Measurements from ENCODE around the gene VIL1.

VIL1 gene

GRCh38 chr2:218406209-218406948 lies 12.5 kb upstream of the VIL1 start:
- DNase-seq = peak; percentile 95 to 99 (median 99)

DNA sequence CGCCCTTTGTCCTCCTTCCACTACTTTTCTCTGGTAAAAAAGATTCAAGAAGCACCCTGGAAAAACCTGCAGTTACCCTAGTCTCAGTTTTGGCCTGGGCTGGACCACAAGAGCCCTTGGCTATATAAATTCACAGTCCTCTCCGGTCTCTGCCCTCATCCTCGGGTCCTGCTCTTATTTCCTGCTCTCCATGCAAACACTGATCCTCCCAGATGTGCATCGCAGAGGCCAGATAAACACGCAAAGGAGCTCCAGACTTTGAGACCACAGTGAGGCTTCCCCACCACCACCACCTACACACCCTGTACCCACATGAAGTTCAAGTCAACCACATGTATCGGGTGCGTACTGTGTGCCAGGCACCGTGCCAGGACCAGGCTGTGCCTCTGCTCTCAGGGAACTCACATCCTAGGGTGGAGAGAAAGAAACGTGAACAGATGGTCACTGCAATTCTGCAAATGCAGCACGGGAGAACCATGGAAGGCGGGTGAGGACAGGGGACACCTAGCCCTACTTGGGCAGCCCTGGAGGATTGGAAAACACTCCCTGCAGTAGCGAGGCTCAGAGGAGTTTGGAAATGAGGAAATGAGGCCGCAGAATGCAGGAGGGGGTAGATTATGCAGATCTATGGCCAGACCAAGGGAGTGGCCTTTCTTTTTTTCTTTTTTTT lies 11.8 kb upstream of the VIL1 start:
- peak; percentile 42 to 49 (median 49) for DNase-seq

- no peak for DNase-seq
Measured at GRCh38 chr2:218407717-218408116, 11.2 kb upstream of the VIL1 start.

- DNase-seq = no peak
Measured at GRCh38 chr2:218418321-218418716, 604 bp upstream of the VIL1 start.

GRCh38 chr2:218419630-218420216 lies 800 bp downstream of the VIL1 start:
- no peak for DNase-seq

- DNase-seq = no peak
Measured at GRCh38 chr2:218421027-218421426, 2.1 kb downstream of the VIL1 start.

DNA sequence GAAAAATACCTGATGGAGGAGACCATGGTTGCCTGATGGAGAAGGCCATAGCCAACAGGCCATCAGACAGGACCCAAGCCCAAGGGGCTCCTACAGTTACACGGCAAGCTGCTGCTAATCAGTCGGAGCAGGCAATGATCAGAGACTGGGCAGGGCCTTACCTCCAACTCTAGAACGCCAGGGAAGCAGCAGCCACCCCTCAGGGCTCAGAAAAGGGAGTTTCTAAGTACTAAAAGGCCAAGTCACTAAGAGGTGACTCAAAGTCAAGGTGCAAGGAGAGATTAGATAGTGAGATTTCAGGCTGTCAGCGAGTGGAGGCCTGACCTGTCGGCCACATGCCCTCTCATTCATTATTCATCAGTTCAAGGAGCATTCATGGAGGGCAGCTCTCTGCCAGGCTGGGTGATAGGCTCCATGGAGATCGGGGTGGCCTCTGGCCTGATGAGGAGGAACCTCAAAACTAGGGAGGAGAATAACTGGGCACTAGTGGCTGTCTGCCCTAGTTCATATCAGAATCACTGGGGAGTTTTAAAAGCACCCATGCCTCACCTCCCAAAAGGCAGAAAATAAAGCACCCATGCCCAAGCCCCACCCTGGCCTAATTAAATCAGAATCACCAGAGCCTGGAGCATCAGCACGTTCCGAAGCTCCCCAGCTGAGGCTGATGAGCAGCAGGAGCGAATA lies 3.6 kb downstream of the VIL1 start:
- DNase-seq = no peak

GRCh38 chr2:218423584-218423983 lies 4.7 kb downstream of the VIL1 start:
- no peak for DNase-seq

DNA sequence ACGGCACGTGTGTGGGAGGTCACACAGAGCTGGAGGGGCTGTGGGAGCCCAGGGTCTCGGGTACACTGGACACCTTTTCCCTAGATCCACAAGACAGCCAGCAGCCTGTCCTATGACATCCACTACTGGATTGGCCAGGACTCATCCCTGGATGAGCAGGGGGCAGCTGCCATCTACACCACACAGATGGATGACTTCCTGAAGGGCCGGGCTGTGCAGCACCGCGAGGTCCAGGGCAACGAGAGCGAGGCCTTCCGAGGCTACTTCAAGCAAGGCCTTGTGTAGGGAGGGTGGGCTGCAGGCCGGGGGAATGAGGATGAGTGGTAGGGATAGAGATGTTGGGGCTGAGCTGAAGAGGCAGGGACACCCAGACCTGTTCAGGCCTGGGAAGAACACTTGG lies 6.6 kb downstream of the VIL1 start:
- DNase-seq = no peak

GRCh38 chr2:218427741-218428140 lies 8.8 kb downstream of the VIL1 start:
- DNase-seq = no peak

DNA sequence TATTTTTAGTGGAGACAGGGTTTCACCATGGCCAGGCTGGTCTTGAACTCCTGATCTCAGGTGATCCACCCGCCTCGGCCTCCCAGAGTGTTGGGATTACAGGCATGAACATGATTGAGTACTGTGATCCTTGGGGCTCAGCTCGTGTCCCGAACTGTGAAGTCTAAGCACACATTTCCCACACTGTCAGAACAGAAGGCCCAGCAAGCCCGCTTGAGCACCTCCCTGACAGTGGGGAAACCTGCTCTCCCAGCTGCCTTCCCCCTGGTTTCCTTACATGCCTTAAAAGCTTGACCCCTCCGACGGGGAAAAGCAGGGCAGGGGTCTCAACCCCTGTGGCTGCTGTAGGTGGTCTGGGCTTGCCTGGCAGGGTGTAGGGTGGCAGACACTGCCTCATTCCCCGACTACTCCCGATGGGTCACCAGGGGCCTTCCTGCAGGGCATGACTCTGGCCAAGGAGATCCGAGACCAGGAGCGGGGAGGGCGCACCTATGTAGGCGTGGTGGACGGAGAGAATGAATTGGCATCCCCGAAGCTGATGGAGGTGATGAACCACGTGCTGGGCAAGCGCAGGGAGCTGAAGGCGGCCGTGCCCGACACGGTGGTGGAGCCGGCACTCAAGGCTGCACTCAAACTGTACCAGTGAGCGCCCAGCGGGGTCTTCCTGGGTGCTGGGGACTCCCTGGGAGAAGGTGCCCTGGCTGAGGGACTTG lies 10.1 kb downstream of the VIL1 start:
- no peak for DNase-seq

- no peak for DNase-seq
Measured at GRCh38 chr2:218429911-218430692, 11.2 kb downstream of the VIL1 start.

DNA sequence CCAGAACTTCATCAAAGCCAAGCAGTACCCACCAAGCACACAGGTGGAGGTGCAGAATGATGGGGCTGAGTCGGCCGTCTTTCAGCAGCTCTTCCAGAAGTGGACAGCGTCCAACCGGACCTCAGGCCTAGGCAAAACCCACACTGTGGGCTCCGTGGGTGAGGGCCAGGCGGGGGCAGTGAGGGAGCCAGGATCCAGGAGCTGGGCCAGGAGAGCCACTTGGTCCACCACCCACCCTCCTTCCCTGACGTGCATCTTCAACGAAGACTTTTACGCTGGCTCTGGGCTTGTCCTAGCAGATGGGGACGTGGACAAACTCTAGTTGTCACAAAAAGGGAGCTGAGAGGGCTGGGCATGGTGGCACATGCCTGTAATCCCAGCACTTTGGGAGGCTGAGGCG lies 11.8 kb downstream of the VIL1 start:
- DNase-seq = no peak

DNA sequence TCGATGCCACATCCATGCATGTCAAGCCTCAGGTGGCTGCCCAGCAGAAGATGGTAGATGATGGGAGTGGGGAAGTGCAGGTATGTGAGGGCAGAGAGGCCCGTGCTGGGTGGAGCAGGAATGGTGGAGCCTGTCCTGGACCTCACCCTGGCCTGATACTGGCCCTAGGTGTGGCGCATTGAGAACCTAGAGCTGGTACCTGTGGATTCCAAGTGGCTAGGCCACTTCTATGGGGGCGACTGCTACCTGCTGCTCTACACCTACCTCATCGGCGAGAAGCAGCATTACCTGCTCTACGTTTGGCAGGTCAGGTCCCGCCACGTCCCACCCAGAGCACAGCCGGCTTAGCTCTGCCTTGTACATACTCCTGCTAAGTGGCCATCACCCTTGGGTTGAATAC lies 13.0 kb downstream of the VIL1 start:
- DNase-seq = no peak

DNA sequence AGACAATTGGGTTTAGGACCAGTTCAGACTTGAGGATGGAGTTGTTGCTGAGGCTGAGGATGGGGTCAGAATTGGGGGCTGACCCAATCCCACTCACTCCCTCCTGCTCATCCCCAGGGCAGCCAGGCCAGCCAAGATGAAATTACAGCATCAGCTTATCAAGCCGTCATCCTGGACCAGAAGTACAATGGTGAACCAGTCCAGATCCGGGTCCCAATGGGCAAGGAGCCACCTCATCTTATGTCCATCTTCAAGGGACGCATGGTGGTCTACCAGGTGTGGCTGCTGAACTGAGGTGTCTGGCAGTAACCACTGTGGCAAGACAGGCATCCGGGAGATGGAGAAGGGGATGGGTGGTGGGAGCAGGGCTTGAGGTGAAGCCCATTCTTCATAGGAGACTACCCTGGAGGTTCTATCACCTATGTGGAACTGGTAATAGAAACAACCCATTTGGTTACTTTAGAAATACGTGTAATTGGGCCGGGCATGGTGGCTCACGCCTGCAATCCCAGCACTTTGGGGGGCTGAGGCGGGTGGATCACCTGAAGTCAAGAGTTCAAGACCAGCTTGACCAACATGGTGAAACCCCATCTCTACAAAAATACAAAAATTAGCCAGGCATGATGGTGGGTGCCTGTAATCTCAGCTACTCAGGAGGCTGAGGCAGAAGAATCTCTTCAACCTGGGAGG lies 13.9 kb downstream of the VIL1 start:
- no peak for DNase-seq

DNA sequence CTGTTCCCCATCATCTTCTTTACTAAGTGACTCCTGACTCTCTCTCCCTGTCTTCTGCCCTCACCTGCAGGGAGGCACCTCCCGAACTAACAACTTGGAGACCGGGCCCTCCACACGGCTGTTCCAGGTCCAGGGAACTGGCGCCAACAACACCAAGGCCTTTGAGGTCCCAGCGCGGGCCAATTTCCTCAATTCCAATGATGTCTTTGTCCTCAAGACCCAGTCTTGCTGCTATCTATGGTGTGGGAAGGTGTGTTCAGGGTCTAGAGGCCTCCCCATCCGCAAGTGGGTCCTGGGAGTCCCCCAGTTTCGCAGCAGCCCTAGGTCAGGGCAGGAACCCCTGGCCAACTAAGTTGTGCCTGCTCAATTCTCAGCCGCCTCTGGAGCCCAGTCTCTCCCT lies 15.5 kb downstream of the VIL1 start:
- DNase-seq = no peak

GRCh38 chr2:218435003-218435982 lies 16.4 kb downstream of the VIL1 start:
- DNase-seq = no peak

- no peak for DNase-seq
Measured at GRCh38 chr2:218436992-218437391, 18.1 kb downstream of the VIL1 start.

- DNase-seq = no peak
Measured at GRCh38 chr2:218437969-218438368, 19.0 kb downstream of the VIL1 start.

DNA sequence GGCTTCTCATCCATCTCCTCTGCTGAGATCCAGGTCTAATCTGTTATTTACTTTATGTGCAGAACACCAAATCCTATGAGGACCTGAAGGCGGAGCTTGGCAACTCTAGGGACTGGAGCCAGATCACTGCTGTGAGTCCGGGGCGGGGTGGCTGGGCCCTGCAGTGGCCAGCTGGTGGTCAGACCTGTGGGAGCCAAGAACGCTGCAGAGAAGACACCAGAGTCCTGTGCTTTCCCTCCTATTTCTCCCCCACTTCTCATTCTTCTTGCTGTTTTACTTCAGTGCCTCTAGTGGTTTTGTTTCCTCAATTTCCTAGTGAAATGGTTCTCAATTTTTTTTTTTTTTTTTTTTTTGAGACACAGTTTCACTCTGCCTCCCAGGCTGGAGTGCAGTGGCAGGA lies 19.7 kb downstream of the VIL1 start:
- peak; percentile 23 to 40 (median 34) for DNase-seq

All from suppressor macrophage treated with lipopolysaccharide for 1 hour (primary cell).